Activated T-cell treated with anti-CD3 and anti-CD28 coated beads, Interleukin-2, amount 50 U/mL, for 24 hours (primary cell): ENCODE data around the gene DTHD1.

Experiments
- DNase-seq: peaks from one replicate; pipeline ENCODE4 v3.0.0-alpha.2; 2020
- H3K27ac Mint-ChIP-seq: 2 replicates; pipeline ENCODE4 v1.8.0; 2020; ENCODE audit warnings: mild to moderate bottlenecking, mixed read lengths
- H3K27me3 Mint-ChIP-seq: 2 replicates; pipeline ENCODE4 v1.8.0; 2020; ENCODE audit warnings: mixed read lengths
- H3K36me3 Mint-ChIP-seq: 2 replicates; pipeline ENCODE4 v1.8.0; 2020; ENCODE audit warnings: low read depth, mixed read lengths
- H3K4me1 Mint-ChIP-seq: 2 replicates; pipeline ENCODE4 v1.8.0; 2020; ENCODE audit warnings: low read depth, mixed read lengths
- H3K4me3 Mint-ChIP-seq: 2 replicates; pipeline ENCODE4 v1.8.0; 2020; ENCODE audit warnings: mild to moderate bottlenecking, moderate library complexity, mixed read lengths
- H3K9me3 Mint-ChIP-seq: 2 replicates; pipeline ENCODE4 v1.8.0; 2020; ENCODE audit warnings: mixed read lengths

Gene DTHD1

GRCh38 chr4:36285784-36286480 is 4.5 kb downstream of the DTHD1 start:
- peak overlapping the region; percentile 36 for H3K4me3 Mint-ChIP-seq
- no peaks in the 10 kb centered on the region for H3K36me3 Mint-ChIP-seq
- H3K9me3 Mint-ChIP-seq = peaks cover 10% of the 10 kb centered on the region
- peak overlapping the region; percentile 92 for H3K27ac Mint-ChIP-seq
- DNase-seq = no peak
- H3K27me3 Mint-ChIP-seq = no peaks in the 10 kb centered on the region
- H3K4me1 Mint-ChIP-seq = peaks cover 58% of the 10 kb centered on the region

GRCh38 chr4:36286481-36286871 is 5.1 kb downstream of the DTHD1 start:
- Mint-ChIP-seq H3K9me3 (peaks cover 10% of the 10 kb centered on the region), H3K4me3 (no peak overlapping the region), H3K4me1 (peaks cover 52% of the 10 kb centered on the region), H3K27me3 (no peaks in the 10 kb centered on the region), H3K27ac (peak overlapping the region; percentile 92), H3K36me3 (no peaks in the 10 kb centered on the region)
- no peak for DNase-seq

GRCh38 chr4:36288731-36289426 is 7.5 kb downstream of the DTHD1 start:
- DNase-seq = no peak
- peaks cover 10% of the 10 kb centered on the region for H3K9me3 Mint-ChIP-seq
- no peak overlapping the region for H3K27ac Mint-ChIP-seq
- H3K36me3 Mint-ChIP-seq = no peaks in the 10 kb centered on the region
- H3K27me3 Mint-ChIP-seq = no peaks in the 10 kb centered on the region
- no peak overlapping the region for H3K4me3 Mint-ChIP-seq
- H3K4me1 Mint-ChIP-seq = peaks cover 42% of the 10 kb centered on the region

GRCh38 chr4:36290641-36291040 is 9.2 kb downstream of the DTHD1 start:
- DNase-seq = no peak
- H3K9me3 Mint-ChIP-seq = peaks cover 10% of the 10 kb centered on the region
- H3K4me3 Mint-ChIP-seq = no peak overlapping the region
- H3K4me1 Mint-ChIP-seq = peaks cover 28% of the 10 kb centered on the region
- no peak overlapping the region for H3K27ac Mint-ChIP-seq
- H3K36me3 Mint-ChIP-seq = no peaks in the 10 kb centered on the region
- H3K27me3 Mint-ChIP-seq = no peaks in the 10 kb centered on the region

- DNase-seq = no peak
- Mint-ChIP-seq H3K36me3 (no peaks in the 10 kb centered on the region), H3K27ac (no peak overlapping the region), H3K27me3 (no peaks in the 10 kb centered on the region), H3K4me3 (no peak overlapping the region), H3K9me3 (peaks cover 2% of the 10 kb centered on the region), H3K4me1 (peaks cover 11% of the 10 kb centered on the region)
Observed at GRCh38 chr4:36292556-36293188, 11.3 kb downstream of the DTHD1 start.

- no peak for DNase-seq
- no peaks in the 10 kb centered on the region for H3K36me3 Mint-ChIP-seq
- H3K4me1 Mint-ChIP-seq = peaks cover 17% of the 10 kb centered on the region
- no peaks in the 10 kb centered on the region for H3K9me3 Mint-ChIP-seq
- H3K4me3 Mint-ChIP-seq = no peak overlapping the region
- no peaks in the 10 kb centered on the region for H3K27me3 Mint-ChIP-seq
- H3K27ac Mint-ChIP-seq = no peak overlapping the region
Observed at GRCh38 chr4:36301127-36301526, 19.7 kb downstream of the DTHD1 start.

GRCh38 chr4:36303426-36304137 is 22.2 kb downstream of the DTHD1 start:
- Mint-ChIP-seq H3K36me3 (no peaks in the 10 kb centered on the region), H3K9me3 (peaks cover 2% of the 10 kb centered on the region), H3K27me3 (no peaks in the 10 kb centered on the region), H3K4me1 (peaks cover 17% of the 10 kb centered on the region), H3K4me3 (no peak overlapping the region), H3K27ac (peak overlapping the region; percentile 84)
- DNase-seq = no peak

- Mint-ChIP-seq H3K27ac (peak overlapping the region; percentile 84), H3K4me1 (peaks cover 17% of the 10 kb centered on the region), H3K27me3 (no peaks in the 10 kb centered on the region), H3K4me3 (no peak overlapping the region), H3K36me3 (no peaks in the 10 kb centered on the region), H3K9me3 (peaks cover 2% of the 10 kb centered on the region)
- no peak for DNase-seq
Observed at GRCh38 chr4:36304138-36304681, 22.8 kb downstream of the DTHD1 start.

- H3K27ac Mint-ChIP-seq = no peak overlapping the region
- H3K4me1 Mint-ChIP-seq = peaks cover 31% of the 10 kb centered on the region
- peaks cover 2% of the 10 kb centered on the region for H3K9me3 Mint-ChIP-seq
- no peak for DNase-seq
- H3K27me3 Mint-ChIP-seq = no peaks in the 10 kb centered on the region
- no peak overlapping the region for H3K4me3 Mint-ChIP-seq
- H3K36me3 Mint-ChIP-seq = no peaks in the 10 kb centered on the region
Observed at GRCh38 chr4:36308150-36308549, 26.7 kb downstream of the DTHD1 start.

GRCh38 chr4:36310216-36310615 is 28.8 kb downstream of the DTHD1 start:
- peaks cover 17% of the 10 kb centered on the region for H3K4me1 Mint-ChIP-seq
- no peak overlapping the region for H3K4me3 Mint-ChIP-seq

GRCh38 chr4:36310793-36311192 is 29.4 kb downstream of the DTHD1 start:
- Mint-ChIP-seq H3K4me1 (peaks cover 20% of the 10 kb centered on the region), H3K9me3 (peaks cover 2% of the 10 kb centered on the region), H3K36me3 (no peaks in the 10 kb centered on the region), H3K27ac (no peak overlapping the region), H3K4me3 (no peak overlapping the region), H3K27me3 (no peaks in the 10 kb centered on the region)
- DNase-seq = no peak

More at GRCh38 chr4:36310216-36310615, 28.8 kb downstream of the DTHD1 start:
- no peaks in the 10 kb centered on the region for H3K36me3 Mint-ChIP-seq
- H3K27ac Mint-ChIP-seq = no peak overlapping the region
- DNase-seq = no peak
- no peaks in the 10 kb centered on the region for H3K27me3 Mint-ChIP-seq
- H3K9me3 Mint-ChIP-seq = peaks cover 2% of the 10 kb centered on the region

GRCh38 chr4:36312511-36312910 is 31.1 kb downstream of the DTHD1 start:
- Mint-ChIP-seq H3K36me3 (no peaks in the 10 kb centered on the region), H3K27me3 (no peaks in the 10 kb centered on the region), H3K4me3 (no peak overlapping the region), H3K4me1 (peaks cover 31% of the 10 kb centered on the region), H3K9me3 (peaks cover 2% of the 10 kb centered on the region), H3K27ac (no peak overlapping the region)
- no peak for DNase-seq

GRCh38 chr4:36313301-36313700 is 31.9 kb downstream of the DTHD1 start:
- Mint-ChIP-seq H3K4me1 (peaks cover 39% of the 10 kb centered on the region), H3K27me3 (no peaks in the 10 kb centered on the region), H3K27ac (no peak overlapping the region), H3K4me3 (no peak overlapping the region), H3K36me3 (no peaks in the 10 kb centered on the region), H3K9me3 (no peaks in the 10 kb centered on the region)
- DNase-seq = no peak

- Mint-ChIP-seq H3K27me3 (no peaks in the 10 kb centered on the region), H3K27ac (no peak overlapping the region), H3K4me1 (peaks cover 40% of the 10 kb centered on the region), H3K9me3 (no peaks in the 10 kb centered on the region), H3K36me3 (no peaks in the 10 kb centered on the region), H3K4me3 (no peak overlapping the region)
- DNase-seq = no peak
Observed at GRCh38 chr4:36313703-36314102, 32.3 kb downstream of the DTHD1 start.
